ENCODE measurements around the gene PER3.
"Not testable (repeated sequence)": the region's sequence is repeated elsewhere in the genome, so short reads cannot be mapped to it uniquely, and the experiment has no call there.

Gene PER3

GRCh38 chr1:7780976-7781375 is 3.1 kb upstream of the PER3 start:
- DNase-seq (ENCODE audit: low read depth), result no peak

- DNase-seq (ENCODE audit: low read depth), result no peak
Observed at GRCh38 chr1:7781501-7781900, 2.6 kb upstream of the PER3 start.

GRCh38 chr1:7781923-7782495 is 2.1 kb upstream of the PER3 start:
- DNase-seq (ENCODE audit: low read depth), result no peak

- no peak for DNase-seq (ENCODE audit: low read depth)
Observed at GRCh38 chr1:7783178-7783711, 846 bp upstream of the PER3 start.

GRCh38 chr1:7784492-7785071 is 491 bp downstream of the PER3 start:
- no peak for DNase-seq (ENCODE audit: low read depth)

- DNase-seq (ENCODE audit: low read depth), result no peak
Observed at GRCh38 chr1:7785108-7785507, 1.0 kb downstream of the PER3 start.

GRCh38 chr1:7786795-7787194 is 2.7 kb downstream of the PER3 start:
- DNase-seq (ENCODE audit: low read depth), result no peak

GRCh38 chr1:7789828-7790227 is 5.7 kb downstream of the PER3 start:
- no peak for DNase-seq (ENCODE audit: low read depth)

GRCh38 chr1:7791027-7791426 is 6.9 kb downstream of the PER3 start:
- DNase-seq (ENCODE audit: low read depth), result not testable (repeated sequence)

- DNase-seq (ENCODE audit: low read depth), result no peak
Observed at GRCh38 chr1:7795406-7795805, 11.3 kb downstream of the PER3 start.

GRCh38 chr1:7805460-7805859 is 21.4 kb downstream of the PER3 start:
- DNase-seq (ENCODE audit: low read depth), result no peak

- no peak for DNase-seq (ENCODE audit: low read depth)
Observed at GRCh38 chr1:7808253-7808844, 24.3 kb downstream of the PER3 start.

- DNase-seq (ENCODE audit: low read depth), result no peak
Observed at GRCh38 chr1:7809742-7810141, 25.7 kb downstream of the PER3 start.

GRCh38 chr1:7810395-7810794 is 26.3 kb downstream of the PER3 start:
- DNase-seq (ENCODE audit: low read depth), result peak; percentile 74

GRCh38 chr1:7811476-7811875 is 27.4 kb downstream of the PER3 start:
- no peak for DNase-seq (ENCODE audit: low read depth)

- DNase-seq (ENCODE audit: low read depth), result no peak
Observed at GRCh38 chr1:7813677-7814373, 29.7 kb downstream of the PER3 start.

GRCh38 chr1:7821282-7821681 is 37.2 kb downstream of the PER3 start:
- no peak for DNase-seq (ENCODE audit: low read depth)

- DNase-seq (ENCODE audit: low read depth), result no peak
Observed at GRCh38 chr1:7824701-7825100, 40.6 kb downstream of the PER3 start.

GRCh38 chr1:7826363-7826762 is 42.3 kb downstream of the PER3 start:
- no peak for DNase-seq (ENCODE audit: low read depth)

- DNase-seq (ENCODE audit: low read depth), result no peak
Observed at GRCh38 chr1:7827126-7827955, 43.2 kb downstream of the PER3 start.

GRCh38 chr1:7831458-7831857 is 47.4 kb downstream of the PER3 start:
- DNase-seq (ENCODE audit: low read depth), result no peak

GRCh38 chr1:7833035-7833434 is 48.9 kb downstream of the PER3 start:
- DNase-seq (ENCODE audit: low read depth), result no peak
